AG09319 (cell line): ENCODE data around the gene CCDC93.

Experiments used
- DNase-seq: peaks from one replicate; pipeline ENCODE4 v3.0.0-alpha.2; 2010; ENCODE audit warnings: low read depth; ENCODE audit errors: extremely low read depth
- CTCF ChIP-seq: IDR thresholded peaks from 2 replicates; pipeline ENCODE4 v1.5.1; 2011; ENCODE audit warnings: low read depth, mild to moderate bottlenecking, inconsistent platforms, low read length, moderate library complexity

CCDC93 gene

GRCh38 chr2:118056165-118056534, 42.3 kb upstream of the CCDC93 start:
- no peak for DNase-seq
- no peak for TF ChIP-seq CTCF

GRCh38 chr2:118055512-118056164, 41.8 kb upstream of the CCDC93 start:
- TF ChIP-seq CTCF = no peak
- DNase-seq = no peak

GRCh38 chr2:118054213-118055008, 40.5 kb upstream of the CCDC93 start:
- no peak for DNase-seq
- no peak for TF ChIP-seq CTCF

GRCh38 chr2:118053681-118054080, 39.8 kb upstream of the CCDC93 start:
- no peak for TF ChIP-seq CTCF
- DNase-seq = no peak

- no peak for DNase-seq
- no peak for TF ChIP-seq CTCF
Measured at GRCh38 chr2:118052474-118052873, 38.6 kb upstream of the CCDC93 start.

- TF ChIP-seq CTCF = no peak
- no peak for DNase-seq
Measured at GRCh38 chr2:118051826-118052358, 38.0 kb upstream of the CCDC93 start.

- TF ChIP-seq CTCF = no peak
- DNase-seq = no peak
Measured at GRCh38 chr2:118050974-118051373, 37.1 kb upstream of the CCDC93 start.
